HUES48 (cell line): ENCODE measurements around the gene VPS54.
"Not testable (repeated sequence)": the region's sequence is repeated elsewhere in the genome, so short reads cannot be mapped to it uniquely, and the experiment has no call there.

Experiments
- H3K27ac ChIP-seq: one replicate; pipeline ENCODE4 v1.7.0; 2013; ENCODE audit warnings: low read depth, low read length, inconsistent platforms
- H3K27me3 ChIP-seq: 2 replicates; pipeline ENCODE4 v1.6.1; 2013; ENCODE audit warnings: mild to moderate bottlenecking, low read length; ENCODE audit not compliant: control insufficient read depth, insufficient read depth
- H3K36me3 ChIP-seq: 2 replicates; pipeline ENCODE4 v1.6.1; 2013; ENCODE audit warnings: low read length; ENCODE audit not compliant: control insufficient read depth, insufficient read depth
- H3K4me1 ChIP-seq: 2 replicates; pipeline ENCODE4 v1.6.1; 2013; ENCODE audit warnings: mild to moderate bottlenecking, low read length; ENCODE audit not compliant: control insufficient read depth, insufficient read depth
- H3K4me3 ChIP-seq: 2 replicates; pipeline ENCODE4 v1.5.1; 2013; ENCODE audit warnings: mild to moderate bottlenecking, low read depth, low read length
- H3K9ac ChIP-seq: 2 replicates; pipeline ENCODE4 v1.6.1; 2013; ENCODE audit warnings: mild to moderate bottlenecking, low read depth, low read length, moderate library complexity
- H3K9me3 ChIP-seq: 2 replicates; pipeline ENCODE4 v1.6.1; 2013; ENCODE audit warnings: low read length; ENCODE audit not compliant: control insufficient read depth, insufficient read depth

The VPS54 gene

DNA sequence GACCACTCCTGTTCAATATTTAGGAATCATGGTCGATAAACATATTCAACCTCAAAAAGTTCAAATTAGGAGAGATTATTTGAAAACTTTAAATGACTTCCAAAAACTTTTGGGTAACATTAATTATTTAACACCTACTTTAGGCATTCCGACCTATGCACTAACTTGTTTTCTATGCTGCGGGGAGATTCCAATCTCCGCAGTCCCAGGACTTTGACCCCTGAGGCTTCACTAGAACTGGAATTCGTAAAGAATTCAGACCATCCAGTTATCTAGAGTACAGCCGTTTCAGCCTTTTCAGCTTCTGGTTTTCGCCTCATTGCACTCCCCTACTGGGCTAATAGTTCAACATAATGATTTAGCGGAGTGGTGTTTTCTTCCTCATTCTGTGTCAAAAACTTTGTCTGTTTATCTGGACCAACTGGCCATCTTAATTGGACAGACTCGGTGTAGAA, 26.1 kb downstream of the VPS54 start:
- not testable (repeated sequence) for H3K4me1 ChIP-seq, H3K27ac ChIP-seq, H3K36me3 ChIP-seq, H3K9ac ChIP-seq, H3K4me3 ChIP-seq, H3K27me3 ChIP-seq
- H3K9me3 ChIP-seq: peaks cover 13% of the 10 kb centered on the region

DNA sequence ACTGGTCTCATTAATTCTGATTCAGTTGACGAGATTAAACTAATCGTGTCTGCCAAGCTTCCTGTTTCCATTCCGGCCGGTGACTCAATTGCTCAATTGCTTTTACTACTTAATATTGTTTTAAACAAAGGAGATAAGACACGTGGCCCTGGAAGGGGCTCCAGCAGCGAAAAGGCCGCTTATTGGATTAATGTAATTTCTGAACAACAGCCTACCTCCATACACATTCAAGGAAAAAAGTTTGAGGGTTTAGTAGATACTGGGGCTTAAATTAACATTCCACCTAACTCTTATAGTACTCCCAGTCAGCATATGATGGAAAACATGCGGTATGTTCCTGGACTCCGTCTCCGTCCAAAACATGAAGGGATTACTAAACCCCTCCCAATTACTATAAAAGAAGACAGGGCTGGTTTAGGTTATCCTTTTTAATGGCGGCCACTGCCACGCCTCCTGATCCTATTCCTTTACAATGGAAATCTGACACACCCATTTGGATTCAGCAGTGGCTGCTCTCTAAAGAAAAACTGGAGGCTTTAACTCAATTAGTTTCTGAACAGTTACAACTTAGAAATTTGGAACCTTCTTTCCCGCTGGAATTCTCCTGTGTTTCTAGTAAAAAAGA, 27.1 kb downstream of the VPS54 start:
- H3K9ac ChIP-seq: no peak overlapping the region
- no peaks in the 10 kb centered on the region for H3K36me3 ChIP-seq
- H3K4me3 ChIP-seq: no peak overlapping the region
- H3K27me3 ChIP-seq: no peaks in the 10 kb centered on the region
- no peak overlapping the region for H3K27ac ChIP-seq
- peaks cover 6% of the 10 kb centered on the region; the same call in 1 of the 2 replicates for H3K4me1 ChIP-seq
- peaks cover 3% of the 10 kb centered on the region for H3K9me3 ChIP-seq

DNA sequence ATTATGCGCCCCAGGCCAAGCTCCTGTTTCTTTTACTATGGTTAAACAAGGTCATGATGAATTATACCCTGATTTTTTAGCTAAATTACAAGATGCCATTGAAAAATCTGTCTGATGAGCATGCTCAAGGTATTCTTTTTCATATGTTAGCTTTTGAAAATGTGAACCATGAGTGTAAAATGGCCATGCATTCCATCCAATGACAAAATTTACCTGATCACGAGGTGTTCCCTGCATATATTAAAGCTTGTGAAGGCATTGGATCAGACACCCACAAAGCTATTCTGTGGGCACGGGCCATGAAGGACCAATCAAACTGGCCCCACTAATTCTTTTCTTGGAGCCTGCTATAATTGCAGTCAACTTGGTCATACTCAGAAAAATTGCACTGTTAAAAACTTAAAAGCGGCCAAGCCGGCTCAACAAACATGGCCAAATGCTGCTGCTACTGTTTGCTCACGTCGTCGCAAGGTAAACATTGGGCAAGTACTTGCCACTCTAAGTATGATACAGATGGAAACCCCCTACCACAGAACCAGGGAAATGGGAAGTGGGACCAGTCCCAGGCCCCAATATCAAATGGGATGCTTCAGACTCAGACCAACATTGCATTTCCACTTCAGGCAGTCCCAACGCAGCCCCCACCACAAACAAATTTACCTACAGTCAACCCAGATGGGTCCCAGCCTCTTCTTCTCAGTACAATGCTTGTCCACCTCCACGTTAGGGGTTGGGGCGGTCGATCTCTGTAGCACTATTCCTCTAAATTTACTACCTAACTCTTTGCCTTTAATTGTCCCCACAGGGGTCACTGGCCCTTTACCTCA, 27.8 kb downstream of the VPS54 start:
- H3K4me3 ChIP-seq, H3K27me3 ChIP-seq, H3K9ac ChIP-seq, H3K9me3 ChIP-seq, H3K4me1 ChIP-seq, H3K36me3 ChIP-seq, H3K27ac ChIP-seq: not testable (repeated sequence)

DNA sequence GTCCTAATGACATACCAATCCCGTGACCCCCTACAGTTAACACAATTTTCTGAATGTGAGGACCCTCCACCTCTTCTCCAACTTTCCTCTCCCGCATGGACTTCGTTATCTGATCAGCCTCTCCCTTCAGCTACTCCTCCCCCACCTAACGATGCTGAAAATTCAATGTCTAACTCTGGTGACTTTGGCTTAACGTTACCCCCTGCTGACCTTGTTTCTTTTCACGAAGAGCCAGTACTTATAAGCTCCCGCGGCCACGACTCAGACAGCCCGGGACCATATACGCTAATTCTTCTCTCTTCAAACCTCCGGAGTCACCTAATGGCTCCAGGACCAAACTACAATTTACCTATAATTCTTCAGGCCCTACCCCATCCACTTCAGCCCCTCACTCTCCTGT, 29.2 kb downstream of the VPS54 start:
- H3K36me3 ChIP-seq: no peaks in the 10 kb centered on the region
- H3K9me3 ChIP-seq: no peaks in the 10 kb centered on the region
- H3K4me3 ChIP-seq: no peak overlapping the region
- no peak overlapping the region for H3K27ac ChIP-seq
- H3K9ac ChIP-seq: no peak overlapping the region
- no peaks in the 10 kb centered on the region for H3K27me3 ChIP-seq
- H3K4me1 ChIP-seq: peaks cover 6% of the 10 kb centered on the region; the same call in 1 of the 2 replicates

DNA sequence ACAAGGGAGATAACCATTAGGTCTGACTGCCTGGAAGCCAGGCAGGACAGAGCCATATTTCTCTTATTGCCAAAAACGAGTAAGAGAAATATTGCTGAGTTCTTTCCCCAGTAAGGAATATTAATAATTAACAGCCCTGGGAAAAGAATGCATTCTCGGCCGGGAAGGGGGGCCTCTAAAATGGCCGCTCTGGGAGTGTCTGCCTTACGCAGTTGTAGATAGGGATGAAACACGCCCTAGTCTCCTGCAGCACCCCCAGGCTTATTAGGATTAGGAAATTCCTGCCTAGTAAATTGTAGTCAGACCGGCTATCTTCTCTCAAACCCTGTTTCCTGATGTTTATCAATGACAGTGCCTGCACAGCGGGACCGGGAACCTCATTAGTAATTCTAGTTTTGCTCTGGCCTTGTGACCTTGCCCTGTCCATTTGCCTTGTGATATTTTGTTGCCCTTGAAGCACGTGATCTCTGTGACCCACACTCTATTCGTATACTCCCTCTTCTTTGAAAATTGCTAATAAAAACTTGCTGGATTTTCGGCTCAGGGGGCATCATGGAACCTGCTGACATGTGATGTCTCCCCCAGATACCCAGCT, 30.3 kb downstream of the VPS54 start:
- not testable (repeated sequence) for H3K9ac ChIP-seq, H3K36me3 ChIP-seq, H3K27ac ChIP-seq, H3K9me3 ChIP-seq, H3K4me3 ChIP-seq, H3K27me3 ChIP-seq, H3K4me1 ChIP-seq

DNA sequence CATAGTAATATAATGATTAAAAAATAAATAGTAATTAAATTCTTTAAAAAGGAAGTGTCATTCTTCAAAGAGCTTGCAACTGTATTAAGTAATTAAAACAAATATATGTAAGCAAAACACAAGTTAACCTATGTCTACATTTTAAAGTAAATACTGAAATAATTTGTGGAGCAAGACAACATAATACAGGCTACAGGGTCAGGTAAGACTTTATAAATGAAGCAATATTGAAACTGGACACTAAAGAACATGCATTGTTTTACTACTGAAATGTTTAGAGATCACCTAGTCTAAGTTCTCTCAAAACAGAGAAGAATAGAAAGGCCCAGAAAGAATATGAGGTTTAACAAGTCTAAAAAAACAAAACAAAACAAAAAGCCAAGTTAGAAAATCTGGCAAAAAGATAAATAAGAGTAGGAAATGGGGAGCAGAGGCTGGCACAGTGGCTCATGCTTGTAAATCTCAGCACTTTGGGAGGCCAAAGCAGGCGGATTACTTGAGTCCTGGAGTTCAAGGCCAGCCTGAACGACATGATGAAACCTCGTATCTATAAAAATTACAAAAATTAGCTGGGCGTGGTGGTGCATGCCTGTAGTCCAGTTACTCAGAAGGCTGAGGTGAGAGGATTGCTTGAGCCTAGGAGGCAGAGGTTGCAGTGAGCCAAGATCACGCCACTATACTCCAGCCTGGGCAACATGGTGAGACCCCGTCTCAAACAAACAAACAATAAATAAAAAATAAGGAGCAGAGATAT, 34.4 kb downstream of the VPS54 start:
- no peaks in the 10 kb centered on the region for H3K4me1 ChIP-seq
- no peak overlapping the region for H3K27ac ChIP-seq
- no peak overlapping the region for H3K9ac ChIP-seq
- H3K36me3 ChIP-seq: peaks cover 18% of the 10 kb centered on the region
- no peaks in the 10 kb centered on the region for H3K27me3 ChIP-seq
- no peaks in the 10 kb centered on the region for H3K9me3 ChIP-seq
- H3K4me3 ChIP-seq: no peak overlapping the region

DNA sequence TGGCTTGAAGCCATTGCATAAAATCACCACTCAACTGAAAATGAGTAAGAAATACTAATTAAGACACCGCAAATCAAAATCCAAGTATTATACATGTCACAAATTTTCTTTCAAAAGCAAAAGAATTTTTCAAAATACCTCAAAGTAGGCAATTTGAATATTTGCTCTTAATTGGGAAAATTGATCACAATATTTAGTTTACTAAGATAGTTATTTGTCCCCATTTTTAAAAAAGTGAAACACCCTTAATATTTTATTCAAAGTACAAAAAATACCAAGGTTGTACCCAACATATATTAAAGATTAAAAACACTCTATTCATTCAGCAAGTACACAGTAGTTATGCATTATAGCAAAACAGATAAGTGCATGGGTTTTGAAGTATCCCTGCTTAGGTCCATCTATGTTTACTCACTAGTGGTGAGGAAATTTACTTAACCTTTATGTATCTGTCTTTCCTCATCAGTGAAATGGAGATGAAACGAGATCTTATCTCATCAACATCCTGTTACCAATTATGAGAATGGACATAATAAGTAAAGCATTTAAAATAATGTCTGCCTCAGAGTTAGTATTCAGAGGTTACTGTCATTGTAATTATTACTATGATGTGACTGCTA, 35.1 kb downstream of the VPS54 start:
- Histone ChIP-seq H3K27ac (no peak overlapping the region), H3K4me1 (no peaks in the 10 kb centered on the region), H3K27me3 (no peaks in the 10 kb centered on the region), H3K9me3 (no peaks in the 10 kb centered on the region), H3K36me3 (peaks cover 19% of the 10 kb centered on the region), H3K4me3 (no peak overlapping the region), H3K9ac (no peak overlapping the region)

DNA sequence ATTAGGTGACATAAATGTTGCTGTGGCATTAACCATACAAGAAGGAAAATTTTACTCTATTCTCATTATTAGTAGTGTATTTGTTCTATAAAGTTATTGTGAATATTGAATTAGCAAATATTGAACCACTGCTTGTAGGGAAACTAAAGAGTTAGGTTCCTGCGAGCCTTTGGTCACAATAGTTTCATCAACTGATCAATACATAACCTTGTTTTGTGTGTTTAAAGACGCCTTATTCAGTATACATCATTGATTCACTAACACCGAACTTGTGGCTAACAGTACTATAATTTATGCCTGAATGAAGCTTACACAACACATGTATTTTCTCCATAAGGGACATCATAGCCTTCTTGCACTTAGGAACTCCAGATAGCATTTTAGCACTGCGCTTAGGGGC, 36.9 kb downstream of the VPS54 start:
- H3K36me3 ChIP-seq: peaks cover 22% of the 10 kb centered on the region
- H3K4me1 ChIP-seq: no peaks in the 10 kb centered on the region
- H3K27ac ChIP-seq: no peak overlapping the region
- H3K4me3 ChIP-seq: no peak overlapping the region
- no peaks in the 10 kb centered on the region for H3K9me3 ChIP-seq
- no peak overlapping the region for H3K9ac ChIP-seq
- H3K27me3 ChIP-seq: no peaks in the 10 kb centered on the region

DNA sequence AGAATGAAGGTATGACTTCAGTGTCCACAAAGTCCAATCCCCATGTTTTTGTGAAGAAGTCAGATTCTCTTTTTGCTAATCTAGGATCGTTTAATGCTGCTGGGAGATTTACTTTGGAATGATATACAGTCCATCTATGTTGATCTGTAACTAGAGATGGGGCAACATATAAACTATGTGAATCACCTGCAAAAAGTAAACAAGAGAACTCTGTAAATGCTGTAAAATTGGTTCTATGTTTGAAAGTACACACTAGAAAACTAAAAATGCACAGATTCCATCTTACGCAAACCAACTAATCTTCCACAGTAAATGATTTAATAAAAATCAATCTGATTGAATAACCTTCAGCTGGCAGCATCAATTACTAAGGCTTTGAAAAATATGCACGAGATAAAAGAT, 37.5 kb downstream of the VPS54 start:
- Histone ChIP-seq H3K9ac (no peak overlapping the region), H3K36me3 (peaks cover 22% of the 10 kb centered on the region), H3K27me3 (no peaks in the 10 kb centered on the region), H3K9me3 (no peaks in the 10 kb centered on the region), H3K27ac (no peak overlapping the region), H3K4me1 (no peaks in the 10 kb centered on the region), H3K4me3 (no peak overlapping the region)

DNA sequence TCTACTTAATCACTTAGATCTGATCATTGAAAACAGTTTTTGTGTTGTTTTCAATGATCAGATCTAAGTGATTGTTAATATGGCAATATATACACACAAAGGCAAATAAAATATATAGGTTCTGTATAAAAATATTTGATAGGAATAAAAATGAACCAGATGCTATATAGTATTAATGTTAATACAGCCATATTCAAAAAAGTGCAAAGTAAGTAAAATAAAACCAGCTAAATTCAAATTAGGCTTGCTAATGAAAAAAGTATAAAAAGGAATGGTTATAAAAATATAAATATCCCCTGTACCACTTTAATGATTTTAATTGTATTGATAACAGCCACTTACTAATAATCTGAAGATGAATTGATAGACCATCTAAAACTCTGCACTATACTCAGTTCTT, 38.4 kb downstream of the VPS54 start:
- Histone ChIP-seq H3K4me1 (no peaks in the 10 kb centered on the region), H3K27me3 (no peaks in the 10 kb centered on the region), H3K4me3 (no peak overlapping the region), H3K36me3 (peaks cover 22% of the 10 kb centered on the region), H3K27ac (no peak overlapping the region), H3K9me3 (no peaks in the 10 kb centered on the region), H3K9ac (no peak overlapping the region)
